Endothelial cell of umbilical vein (primary cell): ENCODE data around the gene PPP2R2C. TPM values are rescaled to one million over a fixed set of nuclear protein-coding genes. Genes with fewer than 3 reads are reported as not detected.

Source experiments
- BruUV-seq: library from RNA; stranded (reverse); fragments of 400-500 nt; replicated peaks from 2 replicates; lab custom pipeline; 2021; lab: Mats Ljungman, UMichigan
- CTCF ChIA-PET: fragments of 300-600, 350-600 bp; sonication (Branson Sonifier 250); formaldehyde crosslinking; loops from one replicate; lab custom pipeline; 2021; ENCODE audit warnings: antibody characterized with exemption, inconsistent platforms; lab: Charles Lee
- POLR2A ChIA-PET: fragments of 300-600, 350-600 bp; sonication (Branson Sonifier 250); formaldehyde crosslinking; loops from one replicate; lab custom pipeline; 2021; ENCODE audit warnings: antibody characterized with exemption, inconsistent platforms; lab: Charles Lee
- DNase-seq: peaks from one replicate; pipeline ENCODE4 v3.0.0-alpha.2; 2011; ENCODE audit warnings: low read depth, low spot score
- FAIRE-seq: peaks from 2 replicates; lab custom pipeline; 2011; peaks lifted over from hg19 to GRCh38; lab: Jason Lieb, UNC
- H2AFZ ChIP-seq: 2 replicates; pipeline ENCODE4 v1.6.0; 2012; ENCODE audit warnings: low read depth, low read length, control low read depth, inconsistent platforms
- H3K27ac ChIP-seq: 2 replicates; pipeline ENCODE4 v1.5.1; 2011; ENCODE audit warnings: low read depth, mild to moderate bottlenecking, control low read depth, low read length, moderate library complexity; ENCODE audit not compliant: insufficient read depth
- H3K27me3 ChIP-seq, 2 experiments: 2 replicates each; pipeline versions ENCODE4 v1.6.0 to v1.6.1; 2011; ENCODE audit warnings: low read length in 2 of 2, mixed read lengths in 1 of 2; ENCODE audit not compliant: control insufficient read depth in 2 of 2, insufficient read depth in 2 of 2
- H3K36me3 ChIP-seq, 2 experiments: 2 replicates in 1 of 2; 3 replicates in 1 of 2; pipeline ENCODE4 v1.5.1; 2011; ENCODE audit warnings: low read length in 2 of 2, mild to moderate bottlenecking in 1 of 2, moderate library complexity in 1 of 2; ENCODE audit not compliant: control insufficient read depth in 2 of 2, insufficient read depth in 2 of 2; ENCODE audit errors: extremely low read depth in 1 of 2
- H3K4me1 ChIP-seq: 3 replicates; pipeline ENCODE4 v1.5.1; 2011; ENCODE audit warnings: mild to moderate bottlenecking, low read length; ENCODE audit not compliant: control insufficient read depth, insufficient read depth; ENCODE audit errors: extremely low read depth
- H3K4me2 ChIP-seq: 2 replicates; pipeline ENCODE4 v1.6.1; 2011; ENCODE audit warnings: low read length, control low read depth, mixed read lengths; ENCODE audit not compliant: insufficient read depth
- H3K4me3 ChIP-seq, 3 experiments: fragments of 200-600 bp in 1 of 3; sonication (generic), shearing (Covaris generic) in 1 of 3; replicated peaks in 1 of 3; 2 replicates each; pipeline ENCODE4 v1.5.1; 2011 to 2016; ENCODE audit warnings: control low read depth in 3 of 3, low read length in 3 of 3, mild to moderate bottlenecking in 2 of 3, inconsistent platforms in 1 of 3, low read depth in 1 of 3, moderate library complexity in 1 of 3; ENCODE audit not compliant: insufficient read depth in 1 of 3
- H3K79me2 ChIP-seq: 2 replicates; pipeline ENCODE4 v1.6.0; 2012; ENCODE audit warnings: low read length, inconsistent platforms; ENCODE audit not compliant: control insufficient read depth, insufficient read depth
- H3K9ac ChIP-seq: replicated peaks from 2 replicates; pipeline ENCODE3; 2011; ENCODE audit warnings: low read length, control low read depth; ENCODE audit not compliant: insufficient read depth; ENCODE audit errors: extremely low read depth
- H3K9me1 ChIP-seq: replicated peaks from 3 replicates; pipeline ENCODE4 v1.6.0; 2011; ENCODE audit warnings: mild to moderate bottlenecking, low read length; ENCODE audit not compliant: control insufficient read depth, insufficient read depth; ENCODE audit errors: extremely low read depth
- H3K9me3 ChIP-seq: replicated peaks from 2 replicates; pipeline ENCODE4 v1.5.1; 2012; ENCODE audit warnings: low read length, inconsistent platforms; ENCODE audit not compliant: control insufficient read depth, insufficient read depth
- H4K20me1 ChIP-seq: replicated peaks from 2 replicates; pipeline ENCODE3; 2011; ENCODE audit warnings: mild to moderate bottlenecking, low read length; ENCODE audit not compliant: control insufficient read depth, insufficient read depth; ENCODE audit errors: extremely low read depth
- CTCF ChIP-seq, 2 donors: IDR thresholded peaks; 1 replicate in 1 of 2; 2 replicates in 1 of 2; pipeline ENCODE4 v1.5.1; 2011; ENCODE audit warnings: low read length in 2 of 2, mild to moderate bottlenecking in 2 of 2, moderate library complexity in 2 of 2, control low read depth in 1 of 2, inconsistent platforms in 1 of 2, low read depth in 1 of 2; ENCODE audit not compliant: insufficient read depth in 1 of 2; ENCODE audit errors: extremely low read depth in 1 of 2
- EZH2 ChIP-seq: IDR thresholded peaks from 2 replicates; pipeline ENCODE4 v1.6.1; 2012; ENCODE audit warnings: borderline replicate concordance, low read depth, mild to moderate bottlenecking, moderate library complexity, low read length, inconsistent platforms; ENCODE audit not compliant: severe bottlenecking
- FOS ChIP-seq: IDR thresholded peaks from 2 replicates; pipeline ENCODE4 v1.6.1; 2011; ENCODE audit warnings: mild to moderate bottlenecking, low read length, moderate library complexity, borderline replicate concordance; ENCODE audit not compliant: insufficient read depth
- GATA2 ChIP-seq: IDR thresholded peaks from 2 replicates; pipeline ENCODE4 v1.7.0; 2011; ENCODE audit warnings: low read depth, mild to moderate bottlenecking, moderate library complexity, mixed read lengths, low read length; ENCODE audit not compliant: insufficient read length, insufficient read depth
- MAX ChIP-seq: IDR thresholded peaks from 2 replicates; pipeline ENCODE4 v1.6.1; 2011; ENCODE audit not compliant: insufficient read depth, insufficient read length
- MYC ChIP-seq: IDR thresholded peaks from one replicate; pipeline ENCODE4 v1.6.1; 2011; ENCODE audit warnings: mild to moderate bottlenecking, low read depth, low read length
- POLR2A ChIP-seq: IDR thresholded peaks from 2 replicates; pipeline ENCODE4 v1.6.1; 2012; ENCODE audit warnings: low read depth, mild to moderate bottlenecking, control low read depth, low read length
- POLR2AphosphoS5 ChIP-seq: IDR thresholded peaks from 2 replicates; pipeline ENCODE4 v1.6.1; 2012; ENCODE audit warnings: low read depth, mild to moderate bottlenecking, control low read depth, low read length, moderate library complexity; ENCODE audit not compliant: insufficient read depth
- dilution Hi-C: fragments of 300-500 bp; cut with MboI; formaldehyde crosslinking; loops from one replicate; pipeline ENCODE4 v1.15.0; 2019; ENCODE audit warnings: low sequenced_read_pairs; ENCODE audit not compliant: extremely low pct_ligation_motif_present
- intact Hi-C: fragments of 100-400 bp; cut with micrococcal nuclease; formaldehyde crosslinking; loops from one replicate; pipeline ENCODE4 v1.10.0; 2022
- polyA plus RNA-seq, 4 experiments: library from polyadenylated mRNA; depleted of rRNA in 3 of 4; stranded (reverse) in 3 of 4; unstranded in 1 of 4; fragments of >200 nt; gene quantifications; 2 replicates each; pipeline versions ENCODE4 v1.2.1 to v1.2.3, GENCODE V29; 2011 to 2012; ENCODE audit warnings: missing spikeins in 1 of 4
- total RNA-seq: library from RNA; stranded (reverse); gene quantifications from 2 replicates; pipeline ENCODE4 v1.2.3, GENCODE V29; 2021

PPP2R2C gene
- total and polyA plus RNA-seq, 2 donors (not counting 3 experiments of a cell fraction or from before 2014, with no cell fraction given) = 0.03 to 0.09 TPM

GRCh38 chr4:6452116-6452896, 20.1 kb downstream of the PPP2R2C start:
- FAIRE-seq = no peak

More at GRCh38 chr4:6452116-6452896, 20.1 kb downstream of the PPP2R2C start:
- Histone ChIP-seq H3K9me1 (no peaks in the 10 kb centered on the region), H3K79me2 (no peaks in the 10 kb centered on the region), H3K36me3 (no peaks in the 10 kb centered on the region), H3K4me1 (no peaks in the 10 kb centered on the region), H2AFZ (no peak overlapping the region), H3K4me2 (no peak overlapping the region), H3K27ac (no peak overlapping the region), H3K9me3 (no peaks in the 10 kb centered on the region), H3K9ac (no peak overlapping the region), H4K20me1 (no peaks in the 10 kb centered on the region), H3K27me3 (no peaks in the 10 kb centered on the region), H3K4me3 (no peak overlapping the region)
- TF ChIP-seq CTCF (IDR thresholded peaks at IDR 0.05; ENCODE audit: extremely low read depth in 1 of 2, insufficient read depth in 1 of 2, low read depth in 1 of 2, low read length in 2 of 2) (no peak), GATA2 (no peak), POLR2A (no peak), MAX (no peak), EZH2 (no peak), MYC (no peak), POLR2AphosphoS5 (no peak), FOS (no peak)
- dilution Hi-C loops = no loop called here
- no peak for DNase-seq
- ChIA-PET CTCF (no interaction called here), POLR2A (no interaction called here)
- no TSS peak for BruUV-seq
- intact Hi-C loops = no loop called here
